Nephron (organoid): ENCODE results near the gene TFDP3.
A peak's percentile ranks its signal among the peaks of the same experiment; 100 is the strongest.

Experiments used
- H3K27ac Mint-ChIP-seq, 3 experiments: 2 replicates each; pipeline ENCODE4 v1.8.0; 2020; ENCODE audit warnings: mixed read lengths in 3 of 3, mild to moderate bottlenecking in 2 of 3, moderate library complexity in 1 of 3
- H3K27me3 Mint-ChIP-seq: 2 replicates; pipeline ENCODE4 v1.8.0; 2021; ENCODE audit warnings: low read depth, mild to moderate bottlenecking, moderate library complexity, mixed read lengths
- H3K36me3 Mint-ChIP-seq: 2 replicates; pipeline ENCODE4 v1.8.0; 2020; ENCODE audit warnings: low read depth, mixed read lengths
- H3K4me1 Mint-ChIP-seq: 2 replicates; pipeline ENCODE4 v1.8.0; 2020; ENCODE audit warnings: mixed read lengths
- H3K4me3 Mint-ChIP-seq, 3 experiments: 2 replicates each; pipeline ENCODE4 v1.8.0; 2020; ENCODE audit warnings: mild to moderate bottlenecking in 3 of 3, mixed read lengths in 3 of 3, moderate library complexity in 2 of 3
- H3K9me3 Mint-ChIP-seq: 2 replicates; pipeline ENCODE4 v1.8.0; 2020; ENCODE audit warnings: mixed read lengths
- CTCF ChIP-seq, 3 experiments: fragments of 200-600 bp; sonication (generic); IDR thresholded peaks; one replicate each; pipeline ENCODE4 v1.5.0; 2021; ENCODE audit warnings: antibody characterized with exemption in 3 of 3; ENCODE audit not compliant: unreplicated experiment in 3 of 3

TFDP3 gene

GRCh38 chrX:133250184-133251100 is 32.3 kb upstream of the TFDP3 start:
- no peak for TF ChIP-seq CTCF (IDR thresholded peaks at IDR 0.05; ENCODE audit: unreplicated experiment in 3 of 3)
- H3K27ac Mint-ChIP-seq = peak overlapping the region; percentile 70 to 87 (median 76)
- no peak overlapping the region for H3K4me3 Mint-ChIP-seq
- peaks cover 6% of the 10 kb centered on the region for H3K27me3 Mint-ChIP-seq
- peaks cover 6% of the 10 kb centered on the region for H3K36me3 Mint-ChIP-seq
- H3K4me1 Mint-ChIP-seq = peaks cover 31% of the 10 kb centered on the region
- peaks cover 20% of the 10 kb centered on the region for H3K9me3 Mint-ChIP-seq

- H3K36me3 Mint-ChIP-seq = peaks cover 6% of the 10 kb centered on the region
- peaks cover 6% of the 10 kb centered on the region for H3K27me3 Mint-ChIP-seq
- H3K27ac Mint-ChIP-seq = peak overlapping the region; percentile 70 to 87 (median 81)
- TF ChIP-seq CTCF (IDR thresholded peaks at IDR 0.05; ENCODE audit: unreplicated experiment in 3 of 3) = peak; percentile 26 to 43 (median 38)
- peaks cover 23% of the 10 kb centered on the region for H3K9me3 Mint-ChIP-seq
- peaks cover 31% of the 10 kb centered on the region for H3K4me1 Mint-ChIP-seq
- H3K4me3 Mint-ChIP-seq = no peak overlapping the region
Observed at GRCh38 chrX:133249266-133250058, 31.3 kb upstream of the TFDP3 start.

GRCh38 chrX:133248177-133248576 is 30.0 kb upstream of the TFDP3 start:
- Mint-ChIP-seq H3K4me3 (no peak overlapping the region), H3K9me3 (peaks cover 26% of the 10 kb centered on the region), H3K27me3 (peaks cover 6% of the 10 kb centered on the region), H3K36me3 (peaks cover 6% of the 10 kb centered on the region), H3K27ac (no peak overlapping the region), H3K4me1 (peaks cover 23% of the 10 kb centered on the region)
- no peak for TF ChIP-seq CTCF (IDR thresholded peaks at IDR 0.05; ENCODE audit: unreplicated experiment in 3 of 3)

GRCh38 chrX:133246921-133247320 is 28.8 kb upstream of the TFDP3 start:
- TF ChIP-seq CTCF (IDR thresholded peaks at IDR 0.05; ENCODE audit: unreplicated experiment in 3 of 3) = no peak
- H3K9me3 Mint-ChIP-seq = peaks cover 28% of the 10 kb centered on the region
- no peak overlapping the region for H3K27ac Mint-ChIP-seq
- peaks cover 23% of the 10 kb centered on the region for H3K4me1 Mint-ChIP-seq
- H3K4me3 Mint-ChIP-seq = no peak overlapping the region
- H3K27me3 Mint-ChIP-seq = peaks cover 6% of the 10 kb centered on the region
- peaks cover 6% of the 10 kb centered on the region for H3K36me3 Mint-ChIP-seq

- H3K27me3 Mint-ChIP-seq = no peaks in the 10 kb centered on the region
- no peaks in the 10 kb centered on the region for H3K4me1 Mint-ChIP-seq
- no peaks in the 10 kb centered on the region for H3K36me3 Mint-ChIP-seq
- no peak overlapping the region for H3K27ac Mint-ChIP-seq
- no peaks in the 10 kb centered on the region for H3K9me3 Mint-ChIP-seq
- no peak for TF ChIP-seq CTCF (IDR thresholded peaks at IDR 0.05; ENCODE audit: unreplicated experiment in 3 of 3)
- no peak overlapping the region for H3K4me3 Mint-ChIP-seq
Observed at GRCh38 chrX:133235830-133236229, 17.7 kb upstream of the TFDP3 start.
